HepG2 (cell line): ENCODE data around the gene AJM1. TPM values are rescaled to one million over a fixed set of nuclear protein-coding genes. Genes with fewer than 3 reads are reported as not detected.

Experiments
- AGO1 ChIP-seq: fragments of 200-400 bp; formaldehyde crosslinking; IDR thresholded peaks from 2 replicates; pipeline ENCODE4 v1.6.1; 2017; ENCODE audit warnings: mild to moderate bottlenecking, low read depth, low read length, moderate library complexity; ENCODE audit not compliant: poor library complexity, severe bottlenecking
- AGO2 ChIP-seq: fragments of 200-400 bp; formaldehyde crosslinking; optimal IDR thresholded peaks from 2 replicates; pipeline ENCODE3; 2017; ENCODE audit warnings: mild to moderate bottlenecking, low read depth, low read length, moderate library complexity
- DNMT3B ChIP-seq: conservative IDR thresholded peaks from 2 replicates; pipeline ENCODE4 v1.6.1; 2016; ENCODE audit warnings: missing biosample characterization, control low read depth
- FIP1L1 ChIP-seq: fragments of 200-400 bp; formaldehyde crosslinking; IDR thresholded peaks from 2 replicates; pipeline ENCODE4 v1.6.1; 2018; ENCODE audit warnings: low read depth, mild to moderate bottlenecking, low read length, moderate library complexity, borderline replicate concordance; ENCODE audit not compliant: insufficient read depth
- GATAD1 ChIP-seq: IDR thresholded peaks from 2 replicates; pipeline ENCODE4 v1.6.1; 2016; ENCODE audit warnings: missing genetic modification reagents, missing compliant biosample characterization
- HNF4A ChIP-seq: sonication (generic); formaldehyde crosslinking; IDR thresholded peaks from 2 replicates; pipeline ENCODE4 v1.4.0; 2020; ENCODE audit warnings: missing genetic modification reagents
- KDM3A ChIP-seq: IDR thresholded peaks from 2 replicates; pipeline ENCODE4 v1.6.1; 2018; ENCODE audit warnings: low read depth, missing compliant biosample characterization
- MAF1 ChIP-seq: sonication (generic); formaldehyde crosslinking; IDR thresholded peaks from 2 replicates; pipeline ENCODE4 v1.5.0; 2020; ENCODE audit warnings: missing genetic modification reagents, borderline replicate concordance
- MBD4 ChIP-seq: IDR thresholded peaks from 2 replicates; pipeline ENCODE4 v1.6.1; 2012; ENCODE audit warnings: low read length, inconsistent platforms, borderline replicate concordance
- NFIC ChIP-seq: IDR thresholded peaks from 2 replicates; pipeline ENCODE4 v1.6.1; 2012; ENCODE audit warnings: mild to moderate bottlenecking, low read length, inconsistent platforms
- RBM22 ChIP-seq: fragments of 200-400 bp; formaldehyde crosslinking; optimal IDR thresholded peaks from 2 replicates; pipeline ENCODE3; 2017; ENCODE audit warnings: mild to moderate bottlenecking, low read length, moderate library complexity
- RFX1 ChIP-seq: fragments of 450-650 bp; IDR thresholded peaks from 2 replicates; pipeline ENCODE4 v1.6.1; 2017
- SAFB2 ChIP-seq: sonication (generic); formaldehyde crosslinking; IDR thresholded peaks from 2 replicates; pipeline ENCODE4 v1.5.1; 2020; ENCODE audit warnings: missing genetic modification reagents, low read depth, mild to moderate bottlenecking, borderline replicate concordance
- SIX4 ChIP-seq: sonication (generic); formaldehyde crosslinking; IDR thresholded peaks from 2 replicates; pipeline ENCODE4 v1.4.0; 2020; ENCODE audit warnings: missing genetic modification reagents
- ZBTB7B ChIP-seq: sonication (generic); formaldehyde crosslinking; IDR thresholded peaks from 2 replicates; pipeline ENCODE4 v1.4.0; 2020; ENCODE audit warnings: missing genetic modification reagents
- ZBTB8A ChIP-seq: sonication (generic); formaldehyde crosslinking; IDR thresholded peaks from 2 replicates; pipeline ENCODE4 v1.4.0; 2020; ENCODE audit warnings: mild to moderate bottlenecking, low read depth, missing genetic modification reagents, borderline replicate concordance
- ZNF564 ChIP-seq: sonication (generic); formaldehyde crosslinking; IDR thresholded peaks from 2 replicates; pipeline ENCODE4 v1.8.1; 2023; ENCODE audit warnings: mild to moderate bottlenecking, missing genetic modification reagents
- ZNF615 ChIP-seq: sonication (generic); formaldehyde crosslinking; IDR thresholded peaks from 2 replicates; pipeline ENCODE4 v1.5.0; 2020; ENCODE audit warnings: mild to moderate bottlenecking, missing genetic modification reagents, borderline replicate concordance
- ZNF709 ChIP-seq: sonication (generic); formaldehyde crosslinking; IDR thresholded peaks from 2 replicates; pipeline ENCODE4 v1.5.0; 2020; ENCODE audit warnings: mild to moderate bottlenecking, missing genetic modification reagents
- polyA plus RNA-seq, 8 experiments: library from polyadenylated mRNA; depleted of rRNA in 3 of 8; stranded (reverse) in 7 of 8; unstranded in 1 of 8; fragments of >200 nt; fragmentation: Illumina TruSeq in 4 of 8; extraction: Trizol in 4 of 8; gene quantifications; 2 replicates each; pipeline versions ENCODE4 v1.2.1 to v1.2.3, GENCODE V29; 2011 to 2016; ENCODE audit warnings: low read depth in 4 of 8, missing spikeins in 1 of 8, mixed read lengths in 1 of 8; ENCODE audit not compliant: insufficient read depth in 1 of 8
- total RNA-seq, 5 experiments: library from RNA; depleted of rRNA; stranded (reverse); fragments of >200 nt; fragmentation: Illumina TruSeq; extraction: Trizol; gene quantifications; 2 replicates each; pipeline ENCODE4 v1.2.3, GENCODE V29; 2016; ENCODE audit warnings: low read depth in 1 of 5
- TF ChIP-seq, protein P1 (sequence below): sonication (generic); formaldehyde crosslinking; IDR thresholded peaks from 2 replicates; pipeline ENCODE4 v1.9.0; 2022; ENCODE audit warnings: missing genetic modification reagents, mild to moderate bottlenecking, borderline replicate concordance
- TF ChIP-seq, protein P2 (sequence below): sonication (generic); formaldehyde crosslinking; IDR thresholded peaks from 2 replicates; pipeline ENCODE4 v1.4.0; 2020; ENCODE audit warnings: missing genetic modification reagents
- TF ChIP-seq, protein P3 (sequence below): sonication (generic); formaldehyde crosslinking; IDR thresholded peaks from 2 replicates; pipeline ENCODE4 v1.8.0; 2022; ENCODE audit warnings: mild to moderate bottlenecking, missing genetic modification reagents, moderate library complexity
- TF ChIP-seq, protein P4 (sequence below): sonication (generic); formaldehyde crosslinking; IDR thresholded peaks from 2 replicates; pipeline ENCODE4 v1.4.0; 2020; ENCODE audit warnings: missing genetic modification reagents, mild to moderate bottlenecking, borderline replicate concordance

Gene AJM1
- total and polyA plus RNA-seq, 2 of the 13 experiments (the other 11 are each of a cell fraction or from before 2014, with no cell fraction given), result 1.1 to 1.2 TPM

DNA sequence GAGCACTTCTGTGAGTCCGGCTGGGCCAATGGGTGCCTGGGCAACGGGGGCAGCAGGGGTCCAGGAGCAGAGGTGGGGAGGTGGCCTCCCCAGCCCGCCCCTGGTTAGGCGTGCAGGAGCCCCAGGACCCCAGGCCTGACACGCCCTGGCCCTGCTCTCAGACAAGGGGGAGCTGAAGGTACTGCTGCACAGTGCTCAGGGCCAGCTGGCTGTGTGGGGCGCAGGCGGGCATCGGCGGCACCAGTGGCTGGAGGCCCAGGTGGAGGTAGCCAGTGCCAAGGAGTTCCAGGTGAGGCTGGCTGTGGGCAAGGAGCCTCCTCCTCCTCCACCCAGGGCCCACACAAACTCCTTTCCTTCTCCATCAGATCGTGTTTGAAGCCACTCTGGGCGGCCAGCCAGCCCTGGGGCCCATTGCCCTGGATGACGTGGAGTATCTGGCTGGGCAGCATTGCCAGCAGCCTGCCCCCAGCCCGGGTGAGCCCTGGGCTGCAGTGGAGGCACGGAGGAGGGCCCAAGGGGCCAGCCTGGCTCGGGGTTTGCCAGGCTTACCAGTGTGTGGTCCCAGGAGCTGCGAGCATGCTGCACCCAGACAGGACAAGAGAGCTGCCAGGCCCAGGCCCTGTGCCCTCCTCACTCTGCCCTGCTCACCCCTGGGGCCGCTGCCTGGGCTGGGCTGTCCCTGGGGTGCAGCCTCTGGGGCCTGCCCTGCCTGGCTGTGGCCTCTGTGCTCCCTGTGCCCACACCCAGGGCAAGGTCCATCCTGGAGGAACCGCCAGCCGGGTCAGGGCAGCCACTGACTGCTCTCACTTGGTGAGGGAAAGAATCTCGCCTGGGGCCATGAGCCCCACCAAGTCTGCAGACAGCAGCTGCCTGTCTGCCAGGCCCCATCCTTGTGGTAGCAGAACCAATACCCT is 16.8 kb downstream of the AJM1 start (continued):
- TF ChIP-seq, protein P1, sequence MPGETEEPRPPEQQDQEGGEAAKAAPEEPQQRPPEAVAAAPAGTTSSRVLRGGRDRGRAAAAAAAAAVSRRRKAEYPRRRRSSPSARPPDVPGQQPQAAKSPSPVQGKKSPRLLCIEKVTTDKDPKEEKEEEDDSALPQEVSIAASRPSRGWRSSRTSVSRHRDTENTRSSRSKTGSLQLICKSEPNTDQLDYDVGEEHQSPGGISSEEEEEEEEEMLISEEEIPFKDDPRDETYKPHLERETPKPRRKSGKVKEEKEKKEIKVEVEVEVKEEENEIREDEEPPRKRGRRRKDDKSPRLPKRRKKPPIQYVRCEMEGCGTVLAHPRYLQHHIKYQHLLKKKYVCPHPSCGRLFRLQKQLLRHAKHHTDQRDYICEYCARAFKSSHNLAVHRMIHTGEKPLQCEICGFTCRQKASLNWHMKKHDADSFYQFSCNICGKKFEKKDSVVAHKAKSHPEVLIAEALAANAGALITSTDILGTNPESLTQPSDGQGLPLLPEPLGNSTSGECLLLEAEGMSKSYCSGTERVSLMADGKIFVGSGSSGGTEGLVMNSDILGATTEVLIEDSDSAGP (CRISPR knock-in tag), result no peak
- TF ChIP-seq, protein P2, sequence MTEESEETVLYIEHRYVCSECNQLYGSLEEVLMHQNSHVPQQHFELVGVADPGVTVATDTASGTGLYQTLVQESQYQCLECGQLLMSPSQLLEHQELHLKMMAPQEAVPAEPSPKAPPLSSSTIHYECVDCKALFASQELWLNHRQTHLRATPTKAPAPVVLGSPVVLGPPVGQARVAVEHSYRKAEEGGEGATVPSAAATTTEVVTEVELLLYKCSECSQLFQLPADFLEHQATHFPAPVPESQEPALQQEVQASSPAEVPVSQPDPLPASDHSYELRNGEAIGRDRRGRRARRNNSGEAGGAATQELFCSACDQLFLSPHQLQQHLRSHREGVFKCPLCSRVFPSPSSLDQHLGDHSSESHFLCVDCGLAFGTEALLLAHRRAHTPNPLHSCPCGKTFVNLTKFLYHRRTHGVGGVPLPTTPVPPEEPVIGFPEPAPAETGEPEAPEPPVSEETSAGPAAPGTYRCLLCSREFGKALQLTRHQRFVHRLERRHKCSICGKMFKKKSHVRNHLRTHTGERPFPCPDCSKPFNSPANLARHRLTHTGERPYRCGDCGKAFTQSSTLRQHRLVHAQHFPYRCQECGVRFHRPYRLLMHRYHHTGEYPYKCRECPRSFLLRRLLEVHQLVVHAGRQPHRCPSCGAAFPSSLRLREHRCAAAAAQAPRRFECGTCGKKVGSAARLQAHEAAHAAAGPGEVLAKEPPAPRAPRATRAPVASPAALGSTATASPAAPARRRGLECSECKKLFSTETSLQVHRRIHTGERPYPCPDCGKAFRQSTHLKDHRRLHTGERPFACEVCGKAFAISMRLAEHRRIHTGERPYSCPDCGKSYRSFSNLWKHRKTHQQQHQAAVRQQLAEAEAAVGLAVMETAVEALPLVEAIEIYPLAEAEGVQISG (CRISPR knock-in tag), result 0 out of 2 replicates have a peak, but pooled peaks have one; percentile 21
- TF ChIP-seq MAF1 (CRISPR knock-in tag), result no peak
- peak; percentile 64 for TF ChIP-seq AGO1
- TF ChIP-seq HNF4A (CRISPR knock-in tag), result peak; percentile 81
- no peak for TF ChIP-seq DNMT3B (CRISPR knock-in tag)
- no peak for TF ChIP-seq FIP1L1
- TF ChIP-seq SAFB2 (CRISPR knock-in tag), result no peak
- no peak for TF ChIP-seq ZNF709 (CRISPR knock-in tag)
- TF ChIP-seq RFX1, result no peak
- TF ChIP-seq, protein P3, sequence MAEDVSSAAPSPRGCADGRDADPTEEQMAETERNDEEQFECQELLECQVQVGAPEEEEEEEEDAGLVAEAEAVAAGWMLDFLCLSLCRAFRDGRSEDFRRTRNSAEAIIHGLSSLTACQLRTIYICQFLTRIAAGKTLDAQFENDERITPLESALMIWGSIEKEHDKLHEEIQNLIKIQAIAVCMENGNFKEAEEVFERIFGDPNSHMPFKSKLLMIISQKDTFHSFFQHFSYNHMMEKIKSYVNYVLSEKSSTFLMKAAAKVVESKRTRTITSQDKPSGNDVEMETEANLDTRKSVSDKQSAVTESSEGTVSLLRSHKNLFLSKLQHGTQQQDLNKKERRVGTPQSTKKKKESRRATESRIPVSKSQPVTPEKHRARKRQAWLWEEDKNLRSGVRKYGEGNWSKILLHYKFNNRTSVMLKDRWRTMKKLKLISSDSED, result no peak
- TF ChIP-seq SIX4, result no peak
- TF ChIP-seq ZNF615 (CRISPR knock-in tag), result no peak
- no peak for TF ChIP-seq RBM22
- no peak for TF ChIP-seq ZNF564 (CRISPR knock-in tag)
- TF ChIP-seq KDM3A (CRISPR knock-in tag), result no peak
- TF ChIP-seq AGO2, result peak; percentile 30
- no peak for TF ChIP-seq MBD4
- 0 out of 2 replicates have a peak, but pooled peaks have one; percentile 24 for TF ChIP-seq ZBTB7B (CRISPR knock-in tag)
- no peak for TF ChIP-seq GATAD1
- TF ChIP-seq ZBTB8A (CRISPR knock-in tag), result no peak
- TF ChIP-seq NFIC, result no peak
- TF ChIP-seq, protein P4, sequence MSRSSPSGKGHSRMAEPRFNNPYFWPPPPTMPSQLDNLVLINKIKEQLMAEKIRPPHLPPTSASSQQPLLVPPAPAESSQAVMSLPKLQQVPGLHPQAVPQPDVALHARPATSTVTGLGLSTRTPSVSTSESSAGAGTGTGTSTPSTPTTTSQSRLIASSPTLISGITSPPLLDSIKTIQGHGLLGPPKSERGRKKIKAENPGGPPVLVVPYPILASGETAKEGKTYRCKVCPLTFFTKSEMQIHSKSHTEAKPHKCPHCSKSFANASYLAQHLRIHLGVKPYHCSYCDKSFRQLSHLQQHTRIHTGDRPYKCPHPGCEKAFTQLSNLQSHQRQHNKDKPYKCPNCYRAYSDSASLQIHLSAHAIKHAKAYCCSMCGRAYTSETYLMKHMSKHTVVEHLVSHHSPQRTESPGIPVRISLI (CRISPR knock-in tag), result no peak
